ENCODE measurements around the gene LDLRAP1.

DNA sequence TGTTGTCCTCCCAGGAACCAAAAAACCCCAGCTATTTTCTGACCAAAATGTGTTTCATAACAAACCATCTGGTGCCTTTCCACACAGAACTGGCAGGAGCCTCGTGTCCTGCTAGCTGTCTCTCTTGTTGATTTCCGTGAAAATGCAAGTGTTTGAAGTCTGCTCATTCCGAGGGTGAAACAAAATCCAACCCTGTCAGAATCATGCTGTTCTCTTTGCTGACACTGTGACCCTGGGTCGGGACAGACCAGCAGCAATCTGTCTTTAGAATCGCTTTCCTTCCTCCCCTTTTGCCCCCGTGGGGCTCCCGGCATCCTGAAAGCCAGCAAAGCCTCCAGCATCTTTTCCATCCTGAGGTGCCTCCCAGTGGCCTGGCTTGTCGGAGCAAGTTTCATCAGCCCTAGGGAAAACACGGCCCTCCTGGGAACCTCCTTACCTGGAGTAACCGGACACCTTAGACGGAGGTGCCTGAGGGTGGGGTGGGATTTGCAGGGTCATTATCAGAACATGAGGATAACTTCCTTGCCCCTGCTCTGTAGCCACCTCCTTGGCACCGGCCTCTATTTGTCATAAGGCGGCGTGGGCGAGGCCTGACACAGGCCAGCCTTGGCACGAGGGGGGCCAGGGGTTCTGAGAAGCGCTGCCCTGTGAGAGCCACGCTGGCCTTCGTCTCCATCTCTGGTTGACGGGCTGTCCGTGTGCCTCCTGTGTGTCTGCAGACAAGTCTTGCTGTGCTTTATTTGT, 24.9 kb downstream of the LDLRAP1 start:
- TF ChIP-seq POLR2A (IDR thresholded peaks at IDR 0.05; ENCODE audit: low read depth) = no peak
- TF ChIP-seq, protein P1, sequence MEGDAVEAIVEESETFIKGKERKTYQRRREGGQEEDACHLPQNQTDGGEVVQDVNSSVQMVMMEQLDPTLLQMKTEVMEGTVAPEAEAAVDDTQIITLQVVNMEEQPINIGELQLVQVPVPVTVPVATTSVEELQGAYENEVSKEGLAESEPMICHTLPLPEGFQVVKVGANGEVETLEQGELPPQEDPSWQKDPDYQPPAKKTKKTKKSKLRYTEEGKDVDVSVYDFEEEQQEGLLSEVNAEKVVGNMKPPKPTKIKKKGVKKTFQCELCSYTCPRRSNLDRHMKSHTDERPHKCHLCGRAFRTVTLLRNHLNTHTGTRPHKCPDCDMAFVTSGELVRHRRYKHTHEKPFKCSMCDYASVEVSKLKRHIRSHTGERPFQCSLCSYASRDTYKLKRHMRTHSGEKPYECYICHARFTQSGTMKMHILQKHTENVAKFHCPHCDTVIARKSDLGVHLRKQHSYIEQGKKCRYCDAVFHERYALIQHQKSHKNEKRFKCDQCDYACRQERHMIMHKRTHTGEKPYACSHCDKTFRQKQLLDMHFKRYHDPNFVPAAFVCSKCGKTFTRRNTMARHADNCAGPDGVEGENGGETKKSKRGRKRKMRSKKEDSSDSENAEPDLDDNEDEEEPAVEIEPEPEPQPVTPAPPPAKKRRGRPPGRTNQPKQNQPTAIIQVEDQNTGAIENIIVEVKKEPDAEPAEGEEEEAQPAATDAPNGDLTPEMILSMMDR (IDR thresholded peaks at IDR 0.05) = peak in 1 of 3 experiments; percentile 7
- peak; percentile 39 to 58 for TF ChIP-seq POLR2AphosphoS5 (IDR thresholded peaks at IDR 0.05)
- TF ChIP-seq EP300 (IDR thresholded peaks at IDR 0.05) = no peak
